Endothelial cell of umbilical vein (primary cell): ENCODE measurements around the gene ALG1L2. TPM values are rescaled to one million over a fixed set of nuclear protein-coding genes. Genes with fewer than 3 reads are reported as not detected.
"Not testable (repeated sequence)": the region's sequence is repeated elsewhere in the genome, so short reads cannot be mapped to it uniquely, and the experiment has no call there.

Source experiments
- BruUV-seq: library from RNA; stranded (reverse); fragments of 400-500 nt; replicated peaks from 2 replicates; lab custom pipeline; 2021; lab: Mats Ljungman, UMichigan
- CTCF ChIA-PET: fragments of 300-600, 350-600 bp; sonication (Branson Sonifier 250); formaldehyde crosslinking; loops from one replicate; lab custom pipeline; 2021; ENCODE audit warnings: antibody characterized with exemption, inconsistent platforms; lab: Charles Lee
- POLR2A ChIA-PET: fragments of 300-600, 350-600 bp; sonication (Branson Sonifier 250); formaldehyde crosslinking; loops from one replicate; lab custom pipeline; 2021; ENCODE audit warnings: antibody characterized with exemption, inconsistent platforms; lab: Charles Lee
- DNase-seq: peaks from one replicate; pipeline ENCODE4 v3.0.0-alpha.2; 2011; ENCODE audit warnings: low read depth, low spot score
- FAIRE-seq: peaks from 2 replicates; lab custom pipeline; 2011; peaks lifted over from hg19 to GRCh38; lab: Jason Lieb, UNC
- H2AFZ ChIP-seq: 2 replicates; pipeline ENCODE4 v1.6.0; 2012; ENCODE audit warnings: low read depth, low read length, control low read depth, inconsistent platforms
- H3K27ac ChIP-seq: 2 replicates; pipeline ENCODE4 v1.5.1; 2011; ENCODE audit warnings: low read depth, mild to moderate bottlenecking, control low read depth, low read length, moderate library complexity; ENCODE audit not compliant: insufficient read depth
- H3K27me3 ChIP-seq, 2 experiments: 2 replicates each; pipeline versions ENCODE4 v1.6.0 to v1.6.1; 2011; ENCODE audit warnings: low read length in 2 of 2, mixed read lengths in 1 of 2; ENCODE audit not compliant: control insufficient read depth in 2 of 2, insufficient read depth in 2 of 2
- H3K36me3 ChIP-seq, 2 experiments: 2 replicates in 1 of 2; 3 replicates in 1 of 2; pipeline ENCODE4 v1.5.1; 2011; ENCODE audit warnings: low read length in 2 of 2, mild to moderate bottlenecking in 1 of 2, moderate library complexity in 1 of 2; ENCODE audit not compliant: control insufficient read depth in 2 of 2, insufficient read depth in 2 of 2; ENCODE audit errors: extremely low read depth in 1 of 2
- H3K4me1 ChIP-seq: 3 replicates; pipeline ENCODE4 v1.5.1; 2011; ENCODE audit warnings: mild to moderate bottlenecking, low read length; ENCODE audit not compliant: control insufficient read depth, insufficient read depth; ENCODE audit errors: extremely low read depth
- H3K4me2 ChIP-seq: 2 replicates; pipeline ENCODE4 v1.6.1; 2011; ENCODE audit warnings: low read length, control low read depth, mixed read lengths; ENCODE audit not compliant: insufficient read depth
- H3K4me3 ChIP-seq, 3 experiments: fragments of 200-600 bp in 1 of 3; sonication (generic), shearing (Covaris generic) in 1 of 3; replicated peaks in 1 of 3; 2 replicates each; pipeline ENCODE4 v1.5.1; 2011 to 2016; ENCODE audit warnings: control low read depth in 3 of 3, low read length in 3 of 3, mild to moderate bottlenecking in 2 of 3, inconsistent platforms in 1 of 3, low read depth in 1 of 3, moderate library complexity in 1 of 3; ENCODE audit not compliant: insufficient read depth in 1 of 3
- H3K79me2 ChIP-seq: 2 replicates; pipeline ENCODE4 v1.6.0; 2012; ENCODE audit warnings: low read length, inconsistent platforms; ENCODE audit not compliant: control insufficient read depth, insufficient read depth
- H3K9ac ChIP-seq: replicated peaks from 2 replicates; pipeline ENCODE3; 2011; ENCODE audit warnings: low read length, control low read depth; ENCODE audit not compliant: insufficient read depth; ENCODE audit errors: extremely low read depth
- H3K9me1 ChIP-seq: replicated peaks from 3 replicates; pipeline ENCODE4 v1.6.0; 2011; ENCODE audit warnings: mild to moderate bottlenecking, low read length; ENCODE audit not compliant: control insufficient read depth, insufficient read depth; ENCODE audit errors: extremely low read depth
- H3K9me3 ChIP-seq: replicated peaks from 2 replicates; pipeline ENCODE4 v1.5.1; 2012; ENCODE audit warnings: low read length, inconsistent platforms; ENCODE audit not compliant: control insufficient read depth, insufficient read depth
- H4K20me1 ChIP-seq: replicated peaks from 2 replicates; pipeline ENCODE3; 2011; ENCODE audit warnings: mild to moderate bottlenecking, low read length; ENCODE audit not compliant: control insufficient read depth, insufficient read depth; ENCODE audit errors: extremely low read depth
- dilution Hi-C: fragments of 300-500 bp; cut with MboI; formaldehyde crosslinking; loops from one replicate; pipeline ENCODE4 v1.15.0; 2019; ENCODE audit warnings: low sequenced_read_pairs; ENCODE audit not compliant: extremely low pct_ligation_motif_present
- intact Hi-C: fragments of 100-400 bp; cut with micrococcal nuclease; formaldehyde crosslinking; loops from one replicate; pipeline ENCODE4 v1.10.0; 2022
- polyA plus RNA-seq, 4 experiments: library from polyadenylated mRNA; depleted of rRNA in 3 of 4; stranded (reverse) in 3 of 4; unstranded in 1 of 4; fragments of >200 nt; gene quantifications; 2 replicates each; pipeline versions ENCODE4 v1.2.1 to v1.2.3, GENCODE V29; 2011 to 2012; ENCODE audit warnings: missing spikeins in 1 of 4
- total RNA-seq: library from RNA; stranded (reverse); gene quantifications from 2 replicates; pipeline ENCODE4 v1.2.3, GENCODE V29; 2021

Gene ALG1L2
- total and polyA plus RNA-seq, 2 donors (not counting 3 experiments of a cell fraction or from before 2014, with no cell fraction given), result not detected

DNA sequence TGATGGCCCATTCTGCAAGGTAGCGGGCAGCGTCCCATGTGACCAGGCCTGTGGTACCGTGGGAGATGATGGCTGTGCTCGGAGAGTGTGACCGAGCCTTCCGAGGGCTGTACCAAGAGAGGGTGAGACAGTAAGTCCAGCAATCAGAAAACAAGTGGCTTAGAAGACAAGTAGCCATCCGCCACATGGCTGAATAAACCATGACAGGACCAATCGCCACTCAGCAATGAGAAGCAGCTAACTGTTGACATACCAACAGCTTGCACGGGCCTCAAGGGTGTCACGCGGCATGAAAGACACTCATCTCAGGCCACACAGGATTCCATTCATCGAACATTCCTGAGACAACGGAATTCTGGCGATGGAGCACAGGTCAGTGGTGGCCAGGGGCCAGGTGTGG is 22.6 kb downstream of the ALG1L2 start:
- H3K27ac ChIP-seq, POLR2A ChIA-PET, dilution Hi-C loops, H3K36me3 ChIP-seq, H3K4me3 ChIP-seq, H2AFZ ChIP-seq, FAIRE-seq, H4K20me1 ChIP-seq, H3K9me1 ChIP-seq, H3K9ac ChIP-seq, H3K79me2 ChIP-seq, H3K4me2 ChIP-seq, intact Hi-C loops, BruUV-seq, H3K27me3 ChIP-seq, DNase-seq, H3K4me1 ChIP-seq, H3K9me3 ChIP-seq: not testable (repeated sequence)
- CTCF ChIA-PET, result interaction anchor here (4.2 kb wide), 1 partner anchor 162 kb away, joined by 78 read pairs; no protein-coding TSS in a partner anchor

DNA sequence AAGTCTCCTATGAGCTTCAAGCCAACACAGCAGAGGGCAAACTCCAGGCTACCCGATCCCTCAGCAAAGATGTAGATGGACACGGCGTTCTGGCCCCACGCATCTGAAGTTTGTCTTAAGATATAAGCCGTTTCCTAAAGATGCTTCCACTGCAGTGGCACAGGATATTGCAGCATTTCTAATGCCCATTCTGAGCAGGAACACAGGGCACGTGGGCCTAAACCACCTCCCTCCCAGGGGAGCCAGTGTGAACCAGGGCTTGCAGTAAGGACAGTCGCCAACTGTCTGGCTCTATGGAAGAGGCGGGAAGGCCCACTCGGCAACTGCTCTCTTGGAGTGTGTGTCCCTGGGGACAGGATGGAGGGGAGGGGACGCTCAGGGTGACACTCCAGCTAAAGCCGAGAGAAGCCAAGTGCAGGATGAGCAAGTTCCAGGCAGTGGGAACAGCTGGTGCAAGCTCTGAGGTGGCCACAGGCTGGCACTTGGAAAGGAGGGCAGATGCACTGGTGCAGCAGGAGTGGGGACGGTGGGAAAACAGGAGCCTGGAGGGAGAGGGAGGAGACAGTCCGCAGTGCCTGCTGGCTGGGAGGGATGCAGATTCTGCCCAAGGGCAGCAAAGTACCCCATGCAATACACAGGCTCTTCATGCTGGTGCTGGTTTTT is 25.8 kb downstream of the ALG1L2 start:
- H2AFZ ChIP-seq, POLR2A ChIA-PET, DNase-seq, H3K27me3 ChIP-seq, FAIRE-seq, H3K4me2 ChIP-seq, H3K4me3 ChIP-seq, H3K36me3 ChIP-seq, H3K27ac ChIP-seq, H3K4me1 ChIP-seq, intact Hi-C loops, H3K9me1 ChIP-seq, H4K20me1 ChIP-seq, dilution Hi-C loops, H3K9ac ChIP-seq, BruUV-seq, H3K9me3 ChIP-seq, H3K79me2 ChIP-seq: not testable (repeated sequence)
- CTCF ChIA-PET, result interaction anchor here (1.8 to 4.2 kb wide), 2 partner anchors 154 to 165 kb away, joined by 7 to 78 read pairs; no protein-coding TSS in a partner anchor

DNA sequence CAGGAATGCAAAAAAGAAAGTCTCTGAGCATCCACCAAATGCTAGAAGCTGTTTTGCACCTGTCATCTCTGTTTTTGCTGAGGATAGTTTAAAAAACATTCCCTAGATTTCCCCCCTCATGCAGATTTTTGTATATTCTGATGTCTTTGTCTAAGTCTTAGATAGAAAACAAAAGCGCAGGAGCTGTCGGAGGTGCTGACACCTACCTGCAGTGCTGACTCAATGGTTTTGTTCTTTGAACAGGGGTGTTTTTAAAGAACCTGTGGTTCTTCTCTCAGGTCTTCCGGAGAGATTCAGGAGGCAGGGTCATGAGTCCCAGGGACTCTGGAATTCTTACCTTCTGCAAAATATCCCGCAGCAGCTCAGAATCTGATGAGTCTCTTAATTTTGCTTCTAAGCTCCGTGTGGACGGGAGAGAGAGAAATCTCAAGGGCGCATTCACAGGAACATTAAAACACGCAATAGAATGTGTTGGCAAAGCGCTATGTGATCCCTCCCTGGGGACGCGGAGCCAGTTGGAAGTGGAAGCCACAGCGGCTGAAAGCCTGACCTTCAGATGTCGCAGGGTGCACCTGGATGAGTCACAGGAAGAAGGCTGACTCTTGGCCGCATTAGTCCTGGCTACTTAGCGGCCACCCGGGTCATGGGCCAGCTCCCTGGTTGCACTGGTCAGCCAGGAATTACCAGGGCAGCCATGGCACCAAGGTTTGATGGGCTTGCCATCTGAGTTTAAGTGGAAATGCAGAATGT is 27.4 kb downstream of the ALG1L2 start:
- H2AFZ ChIP-seq, H3K79me2 ChIP-seq, H3K36me3 ChIP-seq, CTCF ChIA-PET, FAIRE-seq, BruUV-seq, H3K4me2 ChIP-seq, H3K9ac ChIP-seq, intact Hi-C loops, POLR2A ChIA-PET, H4K20me1 ChIP-seq, H3K27me3 ChIP-seq, H3K9me1 ChIP-seq, H3K27ac ChIP-seq, H3K4me1 ChIP-seq, DNase-seq, H3K9me3 ChIP-seq, H3K4me3 ChIP-seq, dilution Hi-C loops: not testable (repeated sequence)
